Peyer's patch (tissue), 4 donors: Measurements from ENCODE around the gene LRRC61.

Source experiments
- CTCF ChIP-seq, 6 experiments: fragments of 450-650 bp in 4 of 6; fragments of 200-600 bp in 2 of 6; sonication (generic) in 1 of 6; IDR thresholded peaks; one replicate each; pipeline ENCODE4 v1.5.1; 2017 to 2019; ENCODE audit warnings: antibody characterized with exemption in 6 of 6, mild to moderate bottlenecking in 3 of 6, moderate library complexity in 1 of 6
- POLR2A ChIP-seq, 2 donors: fragments of 450-650 bp; IDR thresholded peaks; one replicate each; pipeline ENCODE4 v1.5.1; 2017; ENCODE audit warnings: antibody characterized with exemption in 2 of 2, mild to moderate bottlenecking in 2 of 2, moderate library complexity in 2 of 2

- TF ChIP-seq POLR2A (IDR thresholded peaks at IDR 0.05) = no peak
- no peak for TF ChIP-seq CTCF (IDR thresholded peaks at IDR 0.05)
Measured at GRCh38 chr7:150342121-150342408, 18.9 kb downstream of the LRRC61 start.
